Measurements from ENCODE around the gene SCG3.

The SCG3 gene

GRCh38 chr15:51706926-51707608 lies 25.8 kb downstream of the SCG3 start:
- Histone ChIP-seq H2AFZ (ENCODE audit: low read depth, low read length, severe bottlenecking) (no peak overlapping the region), H4K20me1 (ENCODE audit: low read depth, low read length) (no peaks in the 10 kb centered on the region), H3K4me2 (ENCODE audit: low read depth, low read length, poor library complexity, severe bottlenecking) (no peak overlapping the region), H3K9ac (ENCODE audit: low read length) (no peak overlapping the region), H3K79me2 (ENCODE audit: insufficient read depth, low read length) (no peaks in the 10 kb centered on the region), H3K27me3 (ENCODE audit: low read length) (no peaks in the 10 kb centered on the region), H3F3A (ENCODE audit: insufficient read depth) (no peaks in the 10 kb centered on the region), H3K27ac (ENCODE audit: low read depth, low read length) (no peak overlapping the region), H3K9me3 (ENCODE audit: insufficient read depth, low read length) (no peaks in the 10 kb centered on the region), H3K36me3 (ENCODE audit: low read length) (no peaks in the 10 kb centered on the region), H3K4me3 (ENCODE audit: insufficient read depth, low read length, poor library complexity, severe bottlenecking) (no peak overlapping the region), H3K9me2 (replicated peaks; ENCODE audit: insufficient read depth, low read length) (no peaks in the 10 kb centered on the region)
- TF ChIP-seq EZH2phosphoT487 (conservative IDR thresholded peaks at IDR 0.05; ENCODE audit: low read length) = no peak
- TF ChIP-seq CTCF (IDR thresholded peaks at IDR 0.05; ENCODE audit: insufficient read depth, low read length, poor library complexity, severe bottlenecking) = no peak

- no peak overlapping the region for H3K9ac ChIP-seq (ENCODE audit: low read length)
- H3K4me2 ChIP-seq (ENCODE audit: low read depth, low read length, poor library complexity, severe bottlenecking) = no peak overlapping the region
- H3K27ac ChIP-seq (ENCODE audit: low read depth, low read length) = no peak overlapping the region
- H3K9me2 ChIP-seq (replicated peaks; ENCODE audit: insufficient read depth, low read length) = no peaks in the 10 kb centered on the region
- H3F3A ChIP-seq (ENCODE audit: insufficient read depth) = no peaks in the 10 kb centered on the region
- no peaks in the 10 kb centered on the region for H3K79me2 ChIP-seq (ENCODE audit: insufficient read depth, low read length)
- no peaks in the 10 kb centered on the region for H3K36me3 ChIP-seq (ENCODE audit: low read length)
- no peaks in the 10 kb centered on the region for H3K27me3 ChIP-seq (ENCODE audit: low read length)
- no peak overlapping the region for H2AFZ ChIP-seq (ENCODE audit: low read depth, low read length, severe bottlenecking)
- no peaks in the 10 kb centered on the region for H4K20me1 ChIP-seq (ENCODE audit: low read depth, low read length)
- H3K9me3 ChIP-seq (ENCODE audit: insufficient read depth, low read length) = no peaks in the 10 kb centered on the region
- H3K4me3 ChIP-seq (ENCODE audit: insufficient read depth, low read length, poor library complexity, severe bottlenecking) = no peak overlapping the region
- TF ChIP-seq EZH2phosphoT487 (conservative IDR thresholded peaks at IDR 0.05; ENCODE audit: low read length) (no peak), CTCF (IDR thresholded peaks at IDR 0.05; ENCODE audit: insufficient read depth, low read length, poor library complexity, severe bottlenecking) (no peak)
Observed at GRCh38 chr15:51708013-51708412, 26.7 kb downstream of the SCG3 start.

- H3K4me2 ChIP-seq (ENCODE audit: low read depth, low read length, poor library complexity, severe bottlenecking) = no peak overlapping the region
- no peak overlapping the region for H3K27ac ChIP-seq (ENCODE audit: low read depth, low read length)
- no peaks in the 10 kb centered on the region for H4K20me1 ChIP-seq (ENCODE audit: low read depth, low read length)
- H3K9me3 ChIP-seq (ENCODE audit: insufficient read depth, low read length) = no peaks in the 10 kb centered on the region
- H3K9me2 ChIP-seq (replicated peaks; ENCODE audit: insufficient read depth, low read length) = no peaks in the 10 kb centered on the region
- no peak overlapping the region for H2AFZ ChIP-seq (ENCODE audit: low read depth, low read length, severe bottlenecking)
- TF ChIP-seq EZH2phosphoT487 (conservative IDR thresholded peaks at IDR 0.05; ENCODE audit: low read length) = no peak
- TF ChIP-seq CTCF (IDR thresholded peaks at IDR 0.05; ENCODE audit: insufficient read depth, low read length, poor library complexity, severe bottlenecking) = no peak
- no peaks in the 10 kb centered on the region for H3F3A ChIP-seq (ENCODE audit: insufficient read depth)
- no peaks in the 10 kb centered on the region for H3K36me3 ChIP-seq (ENCODE audit: low read length)
- H3K9ac ChIP-seq (ENCODE audit: low read length) = no peak overlapping the region
- no peaks in the 10 kb centered on the region for H3K27me3 ChIP-seq (ENCODE audit: low read length)
- H3K4me3 ChIP-seq (ENCODE audit: insufficient read depth, low read length, poor library complexity, severe bottlenecking) = no peak overlapping the region
- H3K79me2 ChIP-seq (ENCODE audit: insufficient read depth, low read length) = no peaks in the 10 kb centered on the region
Observed at GRCh38 chr15:51709031-51709430, 27.7 kb downstream of the SCG3 start.

Data from SU-DHL-6 (cell line).